K562 (cell line): Measurements from ENCODE around the gene HK1. TPM values are rescaled to one million over a fixed set of nuclear protein-coding genes. Genes with fewer than 3 reads are reported as not detected.

Experiments used
- ATAC-seq: fragments of 200-7000 bp; cut with Tn5 transposase; 3 replicates; pipeline ENCODE4 v1.9.1; 2020; ENCODE audit warnings: moderate library complexity
- BruUV-seq: library from RNA; stranded (reverse); fragments of 400-500 nt; replicated peaks from 2 replicates; lab custom pipeline; 2021; lab: Mats Ljungman, UMichigan
- CTCF ChIA-PET: fragments of 300-600 bp; formaldehyde crosslinking; extraction: SDS; loops from one replicate; lab custom pipeline; 2021; ENCODE audit warnings: low intra/inter-chr PET ratio; lab: Yijun Ruan, JAX
- POLR2A ChIA-PET: fragments of 300-600, 350-650 bp; sonication (Branson Sonifier 250); formaldehyde crosslinking; extraction: SDS; loops from one replicate; lab custom pipeline; 2021; ENCODE audit warnings: antibody characterized with exemption, inconsistent platforms; lab: Yijun Ruan, JAX
- DNase-seq, 4 experiments: peaks; one replicate each; pipeline versions ENCODE4 v3.0.0 to v3.0.0-alpha.2; 2011 to 2018; ENCODE audit warnings: low spot score in 3 of 4, mixed read lengths in 3 of 4; ENCODE audit errors: extremely low read depth in 1 of 4
- FAIRE-seq: peaks from 2 replicates; lab custom pipeline; 2011; peaks lifted over from hg19 to GRCh38; lab: Jason Lieb, UNC
- H2AFZ ChIP-seq: 2 replicates; pipeline ENCODE4 v1.6.0; 2011; ENCODE audit warnings: low read depth, low read length, control low read depth, inconsistent platforms
- H3K27ac ChIP-seq: fragments of 200-600 bp; 3 replicates; pipeline ENCODE4 v1.8.0; 2011; ENCODE audit warnings: low read depth, mild to moderate bottlenecking, control low read depth, inconsistent platforms, low read length, moderate library complexity, mixed read lengths; ENCODE audit errors: extremely low read depth
- H3K27me3 ChIP-seq, 2 experiments: fragments of 300-600 bp in 1 of 2; 2 replicates in 1 of 2; 3 replicates in 1 of 2; pipeline versions ENCODE4 v1.6.0 to v1.8.0; 2011; ENCODE audit warnings: inconsistent platforms in 2 of 2, low read length in 2 of 2, mild to moderate bottlenecking in 1 of 2, mixed read lengths in 1 of 2, moderate library complexity in 1 of 2; ENCODE audit not compliant: control insufficient read depth in 2 of 2, insufficient read depth in 2 of 2
- H3K36me3 ChIP-seq: fragments of 300-600 bp; 3 replicates; pipeline ENCODE4 v1.8.0; 2011; ENCODE audit warnings: mild to moderate bottlenecking, low read length, inconsistent platforms; ENCODE audit not compliant: control insufficient read depth, insufficient read depth
- H3K4me1 ChIP-seq, 2 experiments: fragments of 200-600 bp in 1 of 2; replicated peaks in 1 of 2; 2 replicates in 1 of 2; 3 replicates in 1 of 2; pipeline versions ENCODE4 v1.5.1 to v1.8.0; 2011; ENCODE audit warnings: inconsistent platforms in 2 of 2, low read length in 2 of 2, mild to moderate bottlenecking in 1 of 2, mixed read lengths in 1 of 2, moderate library complexity in 1 of 2; ENCODE audit not compliant: control insufficient read depth in 2 of 2, insufficient read depth in 2 of 2
- H3K4me2 ChIP-seq: 2 replicates; pipeline ENCODE4 v1.6.1; 2011; ENCODE audit warnings: low read length, control low read depth, inconsistent platforms, mixed read lengths; ENCODE audit not compliant: insufficient read depth
- H3K4me3 ChIP-seq: fragments of 200-600 bp; sonication (generic), shearing (Covaris generic); 2 replicates; pipeline ENCODE4 v1.5.1; 2016; ENCODE audit warnings: control low read depth, inconsistent platforms
- H3K79me2 ChIP-seq: fragments of 200-600 bp; 3 replicates; pipeline ENCODE4 v1.8.0; 2011; ENCODE audit warnings: low read length, inconsistent platforms; ENCODE audit not compliant: control insufficient read depth, insufficient read depth
- H3K9ac ChIP-seq, 2 experiments: 2 replicates each; pipeline versions ENCODE4 v1.6.0 to v1.6.1; 2011; ENCODE audit warnings: low read depth in 2 of 2, low read length in 2 of 2, control low read depth in 1 of 2, inconsistent platforms in 1 of 2, mild to moderate bottlenecking in 1 of 2, mixed read lengths in 1 of 2; ENCODE audit not compliant: insufficient read depth in 1 of 2
- H3K9me1 ChIP-seq: one replicate; pipeline ENCODE4 v1.6.0; 2011; ENCODE audit warnings: inconsistent platforms, mild to moderate bottlenecking, low read length, moderate library complexity; ENCODE audit not compliant: control insufficient read depth, insufficient read depth
- H3K9me3 ChIP-seq: replicated peaks from 2 replicates; pipeline ENCODE4 v1.5.1; 2011; ENCODE audit warnings: low read depth, low read length, inconsistent platforms; ENCODE audit not compliant: control insufficient read depth, insufficient read depth
- H4K20me1 ChIP-seq: replicated peaks from 2 replicates; pipeline ENCODE4 v1.6.1; 2011; ENCODE audit warnings: low read length, inconsistent platforms, mixed read lengths; ENCODE audit not compliant: control insufficient read depth, insufficient read depth
- CBX8 ChIP-seq: fragments of 200-600 bp; sonication (generic); IDR thresholded peaks from 2 replicates; pipeline ENCODE4 v1.6.1; 2012; ENCODE audit warnings: borderline replicate concordance, mixed run types, low read depth, mild to moderate bottlenecking, moderate library complexity, mixed read lengths, low read length, control low read depth, inconsistent platforms; ENCODE audit not compliant: poor library complexity, severe bottlenecking; ENCODE audit errors: extremely low read depth
- CTCF ChIP-seq, 3 experiments: IDR thresholded peaks in 2 of 3; conservative IDR thresholded peaks in 1 of 3; 2 replicates each; pipeline ENCODE4 v1.5.1; 2011 to 2012; ENCODE audit warnings: low read length in 3 of 3, mild to moderate bottlenecking in 3 of 3, control low read depth in 2 of 3, improper control_type of control experiment in 1 of 3, inconsistent platforms in 1 of 3, low read depth in 1 of 3, mixed read lengths in 1 of 3, moderate library complexity in 1 of 3; ENCODE audit not compliant: insufficient read depth in 2 of 3
- EGR1 ChIP-seq: fragments of 450-650 bp; conservative IDR thresholded peaks from 2 replicates; pipeline ENCODE4 v1.6.1; 2017; ENCODE audit warnings: mild to moderate bottlenecking
- WGBS: fragments of 100-300 bp; shearing (Covaris generic); methylation state at CpG from one replicate; pipeline ENCODE4 v1.1.6; 2016; ENCODE audit warnings: low coverage, mixed read lengths; ENCODE audit not compliant: insufficient coverage; ENCODE audit errors: missing lambda C conversion rate; 5-methylcytosine and 5-hydroxymethylcytosine counted together
- in situ Hi-C: fragments of 300-500 bp; cut with MboI; formaldehyde crosslinking; loops from 4 replicates; pipeline ENCODE4 v1.15.0; 2018; ENCODE audit warnings: inconsistent platforms, mixed read lengths
- intact Hi-C: fragments of 100-400 bp; cut with micrococcal nuclease; formaldehyde crosslinking; loops from 2 replicates; pipeline ENCODE4 v1.14.2; 2022
- polyA plus RNA-seq, 8 experiments: library from polyadenylated mRNA; depleted of rRNA in 4 of 8; stranded (reverse) in 5 of 8; unstranded in 3 of 8; fragments of >200 nt; fragmentation: Nextera tagmentation in 2 of 8; fragmentation: Illumina TruSeq in 1 of 8; extraction: Ambion mirVana in 2 of 8; extraction: Trizol in 1 of 8; gene quantifications; 2 replicates each; pipeline versions ENCODE4 v1.2.1 to v1.2.3, GENCODE V29; 2011 to 2014; ENCODE audit warnings: inconsistent platforms in 1 of 8, missing spikeins in 1 of 8
- total RNA-seq, 7 experiments: library from RNA; depleted of rRNA in 6 of 7; stranded (reverse); fragments of >200 nt in 6 of 7; fragmentation: Illumina TruSeq in 2 of 7; extraction: Trizol in 2 of 7; gene quantifications; 2 replicates each; pipeline versions ENCODE4 v1.2.1 to v1.2.3, GENCODE V29; 2011 to 2021; ENCODE audit warnings: low replicate concordance in 1 of 7

Gene HK1
- total and polyA plus RNA-seq, 9 of the 15 experiments (the other 6 are each of a cell fraction or from before 2014, with no cell fraction given): 29.2 to 444 (median 193) TPM

- 2% methylated on average over 13 of the region's 13 CpGs for WGBS
These were observed 136.8 kb downstream of the HK1 start for GRCh38 chr10:69415049-69415448.

More at GRCh38 chr10:69415049-69415448, 136.8 kb downstream of the HK1 start:
- DNase-seq: no peak
- peak overlapping the region in 1 of 2 experiments; percentile 32; a peak in 1 of 4 replicates for H3K9ac ChIP-seq
- no TSS peak for BruUV-seq
- no peak for FAIRE-seq
- CTCF ChIA-PET: no interaction called here
- TF ChIP-seq CBX8 (no peak), EGR1 (0 out of 2 replicates have a peak, but pooled peaks have one; percentile 5), CTCF (IDR thresholded peaks at IDR 0.05 in 2 of 3, conservative IDR thresholded peaks at IDR 0.05 in 1 of 3; ENCODE audit: insufficient read depth in 2 of 3, low read depth in 1 of 3, low read length in 3 of 3) (peak in 1 of 3 experiments; percentile 12; a peak in 1 of 6 replicates)
- H3K9me1 ChIP-seq: no peaks in the 10 kb centered on the region
- peaks cover 11 to 15% of the 10 kb centered on the region in 2 experiments for H3K4me1 ChIP-seq
- no peak for ATAC-seq
- H3K4me2 ChIP-seq: no peak overlapping the region
- POLR2A ChIA-PET: no interaction called here
- no peaks in the 10 kb centered on the region for H3K9me3 ChIP-seq
- in situ Hi-C loops (no loop called here), intact Hi-C loops (no loop called here)
- no peaks in the 10 kb centered on the region for H3K79me2 ChIP-seq
- no peak overlapping the region for H3K27ac ChIP-seq
- H3K4me3 ChIP-seq: no peak overlapping the region
- no peaks in the 10 kb centered on the region for H3K36me3 ChIP-seq
- H2AFZ ChIP-seq: no peak overlapping the region
- H3K27me3 ChIP-seq: peaks cover 43 to 62% of the 10 kb centered on the region in 2 experiments
- H4K20me1 ChIP-seq: no peaks in the 10 kb centered on the region; the same call in 1 of the 2 replicates
